Pancreas (tissue), 10 donors: ENCODE results near the gene MOCOS. TPM values are rescaled to one million over a fixed set of nuclear protein-coding genes. Genes with fewer than 3 reads are reported as not detected.

Experiments used
- ATAC-seq, 4 donors: fragments of 200-7000 bp; cut with Tn5 transposase; one replicate each; pipeline versions ENCODE4 v1.8.0 to v1.9.1; 2020; ENCODE audit warnings: mild to moderate bottlenecking in 4 of 4, moderate library complexity in 4 of 4
- DNase-seq, 6 donors: peaks; one replicate each; pipeline ENCODE4 v3.0.0-alpha.2; 2020
- FAIRE-seq: peaks from 2 replicates; lab custom pipeline; 2012; peaks lifted over from hg19 to GRCh38; lab: Jason Lieb, UNC
- H3K27ac ChIP-seq, 4 donors: fragments of 200-600 bp; sonication (generic); 1 replicate in 3 of 4; 2 replicates in 1 of 4; pipeline versions ENCODE4 v1.5.0 to v1.8.0; 2020
- H3K27me3 ChIP-seq, 4 donors: fragments of 200-600 bp; one replicate each; pipeline ENCODE4 v1.8.0; 2021
- H3K36me3 ChIP-seq, 3 donors: fragments of 200-600 bp; sonication (generic) in 1 of 3; one replicate each; pipeline versions ENCODE4 v1.5.0 to v1.8.0; 2020 to 2021
- H3K4me1 ChIP-seq, 3 donors: fragments of 200-600 bp; one replicate each; pipeline ENCODE4 v1.8.0; 2021
- H3K4me3 ChIP-seq, 4 donors: fragments of 200-600 bp; sonication (generic) in 2 of 4; one replicate each; pipeline versions ENCODE4 v1.5.0 to v1.8.0; 2020 to 2021
- H3K9me3 ChIP-seq, 4 donors: fragments of 200-600 bp; one replicate each; pipeline ENCODE4 v1.8.0; 2021
- CTCF ChIP-seq, 4 donors: fragments of 200-600 bp; sonication (generic) in 3 of 4; IDR thresholded peaks; one replicate each; pipeline versions ENCODE4 v1.5.0 to v1.8.0; 2021; ENCODE audit warnings: antibody characterized with exemption in 4 of 4
- WGBS, 2 donors: extraction: QIAGEN DNeasy Blood & Tissue Kit; methylation state at CpG; one replicate each; pipeline ENCODE4 v1.1.7; 2013; 5-methylcytosine and 5-hydroxymethylcytosine counted together
- intact Hi-C, 3 donors: fragments of 100-400 bp; cut with DNase I; formaldehyde crosslinking; loops; one replicate each; pipeline versions ENCODE4 v1.11.1 to v1.14.2; 2022
- polyA plus RNA-seq, 2 donors: library from polyadenylated mRNA; stranded (reverse); fragments of 200-250 nt; gene quantifications; one replicate each; pipeline ENCODE4 v1.2.3, GENCODE V29; 2013
- total RNA-seq, 6 donors: library from RNA; stranded (reverse); fragmentation: NEBNext Ultra II Directional in 4 of 6; extraction: Animal tissue kit (Norgen Biotek cat#: 25700) in 4 of 6; gene quantifications; one replicate each; pipeline versions ENCODE4 v1.2.1 to v1.2.4, GENCODE V29; 2021 to 2023
- donor health status: healthy with polysubstance abuse.
- donor health status: DM: no; HTN: no; CAD: no; lungs with moderate emphysema.
- donor health status: DM: no; HTN: no; CAD: no.
- donor health status: control.
- donor health status: control.
- donor health status: Bipolar disorder and iron deficiency.
- donor health status: DM: yes; HTN: yes; CAD: no.
- donor health status: DM: no; HTN: no; CAD: no.
- donor health status: DM: no; HTN: no; CAD: no.
- donor health status: DM: yes; HTN: yes; CAD: no.

The MOCOS gene
- total and polyA plus RNA-seq, 8 donors = 0.49 to 1.6 (median 0.92) TPM

GRCh38 chr18:36155851-36156757 is 31.2 kb upstream of the MOCOS start:
- WGBS, 2 donors = 77 to 85% methylated on average over 7 of the region's 7 CpGs
- intact Hi-C loops = no loop called here
- Histone ChIP-seq H3K27me3 (no peaks in the 10 kb centered on the region), H3K36me3 (peaks cover 3 to 55% (median 26%) of the 10 kb centered on the region in 3 donors), H3K9me3 (no peaks in the 10 kb centered on the region), H3K4me1 (no peaks in the 10 kb centered on the region), H3K4me3 (no peak overlapping the region), H3K27ac (no peak overlapping the region)
- ATAC-seq = no peak
- FAIRE-seq = no peak
- DNase-seq = no peak
- TF ChIP-seq CTCF (IDR thresholded peaks at IDR 0.05) = no peak

GRCh38 chr18:36157441-36157840 is 29.9 kb upstream of the MOCOS start:
- FAIRE-seq (no peak), ATAC-seq (no peak), DNase-seq (no peak)
- Histone ChIP-seq H3K4me1 (no peaks in the 10 kb centered on the region), H3K27me3 (no peaks in the 10 kb centered on the region), H3K4me3 (no peak overlapping the region), H3K9me3 (no peaks in the 10 kb centered on the region), H3K36me3 (peaks cover 3 to 66% (median 26%) of the 10 kb centered on the region in 3 donors), H3K27ac (no peak overlapping the region)
- TF ChIP-seq CTCF (IDR thresholded peaks at IDR 0.05) = no peak
- intact Hi-C loops = no loop called here

DNA sequence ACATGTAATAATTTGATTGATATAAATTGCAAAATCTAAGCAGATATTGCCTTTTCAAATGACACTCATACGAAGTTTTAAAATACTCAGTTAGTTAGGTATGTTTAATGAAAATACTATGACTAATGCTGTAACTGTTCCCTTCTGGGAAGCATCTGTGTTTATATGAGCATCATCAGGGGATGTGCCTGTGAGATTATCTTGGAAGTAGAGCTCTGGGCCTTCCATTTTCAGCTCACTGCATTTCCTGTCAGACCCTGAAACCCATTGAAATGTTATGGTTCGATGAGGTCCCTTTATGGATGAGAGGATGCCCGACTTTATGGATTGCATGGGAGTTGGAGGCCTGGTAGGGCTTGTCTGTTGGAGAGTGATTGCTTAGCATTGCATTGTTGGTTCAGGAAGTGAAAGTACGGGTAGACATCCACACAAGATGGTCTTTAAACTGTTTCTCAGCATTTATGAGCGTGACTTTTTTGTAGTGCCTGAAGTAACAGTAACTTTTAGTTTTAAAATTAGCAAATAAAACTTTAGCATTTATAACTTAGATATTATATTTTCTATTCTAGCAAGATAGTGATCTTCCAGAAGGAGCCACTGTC is 28.9 kb upstream of the MOCOS start:
- FAIRE-seq (no peak), DNase-seq (no peak), ATAC-seq (peak in 1 of 4 donors; percentile 39)
- TF ChIP-seq CTCF (IDR thresholded peaks at IDR 0.05) = no peak
- 89% methylated on average over 5 of the region's 5 CpGs for WGBS, 2 donors
- intact Hi-C loops = no loop called here
- Histone ChIP-seq H3K4me1 (no peaks in the 10 kb centered on the region), H3K27ac (no peak overlapping the region), H3K27me3 (no peaks in the 10 kb centered on the region), H3K36me3 (peaks cover 3 to 64% (median 26%) of the 10 kb centered on the region in 3 donors), H3K9me3 (no peaks in the 10 kb centered on the region), H3K4me3 (no peak overlapping the region)

DNA sequence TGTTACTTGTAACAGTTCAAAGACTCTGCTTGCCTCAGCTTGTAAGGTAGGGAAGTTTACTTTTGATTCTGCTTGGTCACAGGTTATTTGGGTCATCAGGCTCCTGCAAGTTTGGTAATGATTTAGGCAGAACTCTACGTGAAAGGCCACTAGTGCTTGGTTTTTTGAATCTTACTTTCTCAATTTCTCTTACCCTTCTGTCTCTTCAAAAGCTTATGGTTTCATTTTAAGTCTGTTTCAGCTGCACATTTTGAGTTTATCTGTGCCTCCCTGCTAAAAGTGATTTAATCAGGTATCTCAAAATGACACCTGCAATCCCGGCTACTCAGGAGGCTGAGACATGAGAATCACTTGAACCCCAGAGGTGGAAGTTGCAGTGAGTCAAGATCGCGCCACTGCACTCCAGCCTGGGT is 26.3 kb upstream of the MOCOS start:
- TF ChIP-seq CTCF (IDR thresholded peaks at IDR 0.05) = no peak
- ATAC-seq (no peak), DNase-seq (no peak), FAIRE-seq (no peak)
- Histone ChIP-seq H3K4me1 (no peaks in the 10 kb centered on the region), H3K27me3 (no peaks in the 10 kb centered on the region), H3K9me3 (no peaks in the 10 kb centered on the region), H3K27ac (no peak overlapping the region), H3K36me3 (peaks cover 3 to 59% (median 22%) of the 10 kb centered on the region in 3 donors), H3K4me3 (no peak overlapping the region)
- intact Hi-C loops = no loop called here
- WGBS, 2 donors = 90 to 91% methylated on average over 4 of the region's 4 CpGs
